ENCODE data around the gene ABCB4.

DNA sequence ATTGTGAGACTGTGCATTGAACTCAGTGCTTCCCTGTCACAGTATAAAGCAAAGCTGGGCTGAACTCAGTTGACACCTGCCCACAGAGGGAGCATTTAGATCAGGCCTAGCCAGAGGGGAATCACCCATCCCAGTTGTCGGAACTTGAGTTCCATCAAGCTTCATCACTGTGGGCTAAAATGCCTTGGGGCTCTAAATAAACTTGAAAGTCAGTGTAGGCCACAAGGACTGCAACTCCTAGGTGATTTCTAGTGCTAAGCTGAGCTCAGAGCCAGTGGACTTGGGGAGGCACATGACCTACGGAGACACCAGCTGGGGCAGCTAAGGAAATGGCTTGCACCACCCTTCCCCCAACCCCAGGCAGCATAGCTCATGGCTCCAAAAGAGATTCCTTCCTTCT lies 7.7 kb upstream of the ABCB4 start:
- TF ChIP-seq, protein P1, sequence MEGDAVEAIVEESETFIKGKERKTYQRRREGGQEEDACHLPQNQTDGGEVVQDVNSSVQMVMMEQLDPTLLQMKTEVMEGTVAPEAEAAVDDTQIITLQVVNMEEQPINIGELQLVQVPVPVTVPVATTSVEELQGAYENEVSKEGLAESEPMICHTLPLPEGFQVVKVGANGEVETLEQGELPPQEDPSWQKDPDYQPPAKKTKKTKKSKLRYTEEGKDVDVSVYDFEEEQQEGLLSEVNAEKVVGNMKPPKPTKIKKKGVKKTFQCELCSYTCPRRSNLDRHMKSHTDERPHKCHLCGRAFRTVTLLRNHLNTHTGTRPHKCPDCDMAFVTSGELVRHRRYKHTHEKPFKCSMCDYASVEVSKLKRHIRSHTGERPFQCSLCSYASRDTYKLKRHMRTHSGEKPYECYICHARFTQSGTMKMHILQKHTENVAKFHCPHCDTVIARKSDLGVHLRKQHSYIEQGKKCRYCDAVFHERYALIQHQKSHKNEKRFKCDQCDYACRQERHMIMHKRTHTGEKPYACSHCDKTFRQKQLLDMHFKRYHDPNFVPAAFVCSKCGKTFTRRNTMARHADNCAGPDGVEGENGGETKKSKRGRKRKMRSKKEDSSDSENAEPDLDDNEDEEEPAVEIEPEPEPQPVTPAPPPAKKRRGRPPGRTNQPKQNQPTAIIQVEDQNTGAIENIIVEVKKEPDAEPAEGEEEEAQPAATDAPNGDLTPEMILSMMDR (IDR thresholded peaks at IDR 0.05) = no peak
- no peak for TF ChIP-seq POLR2A (IDR thresholded peaks at IDR 0.05)
- TF ChIP-seq EP300 (IDR thresholded peaks at IDR 0.05) = no peak
- no peak for TF ChIP-seq POLR2AphosphoS5 (IDR thresholded peaks at IDR 0.05)
